Uterus (tissue), 4 donors: Measurements from ENCODE around the gene RAB29. TPM values are rescaled to one million over a fixed set of nuclear protein-coding genes. Genes with fewer than 3 reads are reported as not detected.

Experiments
- DNase-seq, 2 donors: peaks; one replicate each; pipeline ENCODE4 v3.0.0-alpha.2; 2019 to 2020
- H3K27ac ChIP-seq, 2 donors: fragments of 200-600 bp; sonication (generic); 1 replicate in 1 of 2; 2 replicates in 1 of 2; pipeline ENCODE4 v1.5.1; 2016 to 2018
- H3K27me3 ChIP-seq, 2 donors: fragments of 200-600 bp; sonication (generic); one replicate each; pipeline ENCODE4 v1.5.1; 2018 to 2019; ENCODE audit warnings: control low read depth in 1 of 2
- H3K36me3 ChIP-seq, 2 donors: fragments of 200-600 bp; sonication (generic); one replicate each; pipeline ENCODE4 v1.5.1; 2019; ENCODE audit warnings: control low read depth in 1 of 2
- H3K4me1 ChIP-seq, 2 donors: fragments of 200-600 bp; sonication (generic); one replicate each; pipeline ENCODE4 v1.5.1; 2018 to 2019; ENCODE audit warnings: control low read depth in 1 of 2
- H3K4me3 ChIP-seq, 2 donors: fragments of 200-600 bp; sonication (generic); 1 replicate in 1 of 2; 2 replicates in 1 of 2; pipeline ENCODE4 v1.5.1; 2018 to 2019; ENCODE audit warnings: mild to moderate bottlenecking in 1 of 2
- H3K9me3 ChIP-seq, 2 donors: fragments of 200-600 bp; sonication (generic); one replicate each; pipeline ENCODE4 v1.5.1; 2019; ENCODE audit warnings: control low read depth in 1 of 2
- POLR2A ChIP-seq, 2 donors: fragments of 450-650 bp; IDR thresholded peaks; one replicate each; pipeline ENCODE4 v1.6.1; 2016; ENCODE audit warnings: antibody characterized with exemption in 2 of 2, mild to moderate bottlenecking in 1 of 2, moderate library complexity in 1 of 2
- intact Hi-C: fragments of 100-400 bp; cut with DNase I; formaldehyde crosslinking; loops from one replicate; pipeline ENCODE4 v1.15.1; 2023; ENCODE audit warnings: low total_unique reads
- total RNA-seq, 4 donors: library from RNA; depleted of rRNA in 3 of 4; stranded (reverse); fragments of >200 nt in 3 of 4; gene quantifications; one replicate each; pipeline versions ENCODE4 v1.1.0 to v1.2.4, GENCODE V29; 2014 to 2023
- TF ChIP-seq, protein P1 (sequence below), 4 experiments: fragments of 200-600 bp in 2 of 4; fragments of 450-650 bp in 2 of 4; sonication (generic) in 2 of 4; IDR thresholded peaks; one replicate each; pipeline ENCODE4 v1.5.1; 2016 to 2019; ENCODE audit warnings: antibody characterized with exemption in 4 of 4, mild to moderate bottlenecking in 2 of 4, moderate library complexity in 1 of 4
- donor health status: DM: yes; HTN: yes; CAD: no.

Gene RAB29
- total RNA-seq, 4 donors from 2014 or later: 6.8 to 27.9 (median 12.1) TPM

DNA sequence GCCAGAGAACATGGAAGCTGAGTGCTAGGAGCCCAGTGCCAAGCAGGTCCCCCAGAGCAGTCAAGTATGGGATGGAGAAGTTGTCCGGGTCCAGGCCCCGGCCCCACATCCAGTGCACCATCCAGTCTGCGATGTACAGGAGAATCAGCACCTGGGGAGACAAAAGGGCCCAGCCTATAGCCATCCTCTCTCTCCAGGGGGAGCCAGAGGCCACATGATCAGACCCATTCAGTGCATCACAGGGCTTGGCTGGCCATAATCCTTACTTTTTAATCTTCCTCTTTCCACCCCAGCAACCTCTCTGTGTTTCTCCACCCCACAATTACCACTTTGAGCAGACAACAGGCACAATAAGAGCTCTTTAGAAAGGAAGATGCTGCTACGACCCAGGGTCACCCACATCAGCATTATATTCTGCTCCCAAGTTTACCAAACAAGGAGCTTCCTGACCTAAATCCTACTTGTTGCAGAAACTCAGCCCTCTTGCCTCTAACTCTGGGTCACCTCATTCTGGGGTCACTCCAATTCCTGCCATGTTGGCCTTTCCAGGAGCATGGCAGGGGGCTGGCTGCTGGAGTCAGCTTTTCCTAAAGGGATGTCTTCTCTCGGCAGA lies 16.4 kb upstream of the RAB29 start:
- no peak for TF ChIP-seq POLR2A (IDR thresholded peaks at IDR 0.05)
- TF ChIP-seq, protein P1, sequence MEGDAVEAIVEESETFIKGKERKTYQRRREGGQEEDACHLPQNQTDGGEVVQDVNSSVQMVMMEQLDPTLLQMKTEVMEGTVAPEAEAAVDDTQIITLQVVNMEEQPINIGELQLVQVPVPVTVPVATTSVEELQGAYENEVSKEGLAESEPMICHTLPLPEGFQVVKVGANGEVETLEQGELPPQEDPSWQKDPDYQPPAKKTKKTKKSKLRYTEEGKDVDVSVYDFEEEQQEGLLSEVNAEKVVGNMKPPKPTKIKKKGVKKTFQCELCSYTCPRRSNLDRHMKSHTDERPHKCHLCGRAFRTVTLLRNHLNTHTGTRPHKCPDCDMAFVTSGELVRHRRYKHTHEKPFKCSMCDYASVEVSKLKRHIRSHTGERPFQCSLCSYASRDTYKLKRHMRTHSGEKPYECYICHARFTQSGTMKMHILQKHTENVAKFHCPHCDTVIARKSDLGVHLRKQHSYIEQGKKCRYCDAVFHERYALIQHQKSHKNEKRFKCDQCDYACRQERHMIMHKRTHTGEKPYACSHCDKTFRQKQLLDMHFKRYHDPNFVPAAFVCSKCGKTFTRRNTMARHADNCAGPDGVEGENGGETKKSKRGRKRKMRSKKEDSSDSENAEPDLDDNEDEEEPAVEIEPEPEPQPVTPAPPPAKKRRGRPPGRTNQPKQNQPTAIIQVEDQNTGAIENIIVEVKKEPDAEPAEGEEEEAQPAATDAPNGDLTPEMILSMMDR (IDR thresholded peaks at IDR 0.05): peak; percentile 62 to 84 (median 78)
- Histone ChIP-seq H3K4me1 (no peaks in the 10 kb centered on the region), H3K9me3 (no peaks in the 10 kb centered on the region), H3K4me3 (no peak overlapping the region), H3K27ac (no peak overlapping the region), H3K36me3 (no peaks in the 10 kb centered on the region), H3K27me3 (no peaks in the 10 kb centered on the region)
- intact Hi-C loops: loop anchor here (5.0 to 10.0 kb wide), 2 partner anchors 186 to 313 kb away; no protein-coding TSS in a partner anchor
- DNase-seq: peak; percentile 63 to 65

DNA sequence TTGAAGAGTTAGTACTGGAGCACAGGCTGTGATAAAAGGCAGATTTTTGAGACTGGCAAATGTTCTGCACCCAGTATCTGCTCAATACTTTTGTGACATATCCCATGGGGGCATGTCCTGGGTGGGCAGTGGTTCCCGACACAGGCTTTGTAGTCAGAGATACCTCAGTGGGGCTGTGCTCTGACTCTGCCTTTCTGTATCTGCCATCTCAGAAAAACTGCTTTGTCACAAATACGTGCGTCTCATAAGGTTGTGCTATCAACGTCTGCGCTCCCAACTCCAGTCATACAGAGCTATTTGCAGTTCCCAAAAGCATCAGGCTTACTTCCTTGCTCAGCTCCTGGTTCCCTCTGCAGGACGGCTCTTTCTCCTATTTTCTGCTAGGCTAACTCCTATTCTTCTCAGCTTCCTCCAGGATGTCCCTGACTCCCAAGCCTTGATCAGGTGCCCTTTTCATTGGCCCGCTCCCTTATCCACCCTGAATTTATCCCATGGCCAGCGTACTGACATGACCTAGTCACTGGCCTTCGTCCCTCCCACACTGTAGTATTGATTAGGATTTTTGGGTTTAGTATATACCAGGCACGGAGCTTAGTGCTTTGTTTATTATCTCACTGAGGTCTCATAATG lies 12.1 kb upstream of the RAB29 start:
- H3K4me3 ChIP-seq: no peak overlapping the region
- no peaks in the 10 kb centered on the region for H3K27me3 ChIP-seq
- TF ChIP-seq, protein P1 (IDR thresholded peaks at IDR 0.05): no peak
- TF ChIP-seq POLR2A (IDR thresholded peaks at IDR 0.05): no peak
- no peaks in the 10 kb centered on the region for H3K9me3 ChIP-seq
- intact Hi-C loops: no loop called here
- no peaks in the 10 kb centered on the region for H3K36me3 ChIP-seq
- no peaks in the 10 kb centered on the region for H3K4me1 ChIP-seq
- no peak overlapping the region for H3K27ac ChIP-seq
- no peak for DNase-seq

DNA sequence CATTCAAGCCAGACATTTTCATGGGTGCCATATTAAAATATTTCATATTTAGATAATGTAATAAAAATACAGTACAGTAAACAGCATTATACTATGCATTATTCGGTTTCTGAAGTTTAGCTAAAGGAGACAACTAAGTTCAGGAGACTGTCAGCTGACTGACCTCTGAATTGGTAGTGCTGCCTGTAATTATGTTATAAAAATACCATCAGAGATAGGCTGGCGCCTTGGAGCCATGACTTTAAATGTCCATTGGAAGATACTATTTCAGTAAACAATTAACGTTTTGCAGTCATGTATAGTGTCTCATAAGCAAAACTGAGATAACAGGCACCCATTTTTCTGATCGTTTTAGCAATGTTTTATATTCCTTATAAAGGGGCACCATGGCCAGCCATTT lies 11.3 kb upstream of the RAB29 start:
- no peak overlapping the region for H3K27ac ChIP-seq
- H3K9me3 ChIP-seq: no peaks in the 10 kb centered on the region
- H3K36me3 ChIP-seq: no peaks in the 10 kb centered on the region
- H3K27me3 ChIP-seq: no peaks in the 10 kb centered on the region
- no peaks in the 10 kb centered on the region for H3K4me1 ChIP-seq
- TF ChIP-seq, protein P1 (IDR thresholded peaks at IDR 0.05): no peak
- TF ChIP-seq POLR2A (IDR thresholded peaks at IDR 0.05): no peak
- intact Hi-C loops: no loop called here
- no peak overlapping the region for H3K4me3 ChIP-seq
- DNase-seq: no peak

DNA sequence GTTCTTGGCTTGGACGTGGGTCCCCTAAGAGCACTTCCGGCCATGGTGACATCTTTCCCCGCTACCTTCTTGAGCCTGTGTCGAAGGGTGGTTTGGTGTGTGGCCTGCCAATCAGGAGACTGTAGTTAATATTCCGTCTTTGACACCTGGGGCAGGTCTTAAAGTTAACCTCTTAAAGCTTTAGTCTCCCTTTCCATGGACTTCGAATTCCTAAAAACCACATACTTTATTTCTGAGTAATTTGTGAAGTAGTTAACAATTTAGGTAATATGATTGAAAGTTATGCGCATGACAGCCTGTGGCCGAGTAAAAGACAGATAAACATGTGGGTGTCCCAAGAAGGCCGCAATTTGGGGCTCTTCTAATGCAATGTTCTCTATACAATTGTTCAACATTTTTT lies 10.2 kb upstream of the RAB29 start:
- no peak for TF ChIP-seq POLR2A (IDR thresholded peaks at IDR 0.05)
- TF ChIP-seq, protein P1 (IDR thresholded peaks at IDR 0.05): no peak
- H3K9me3 ChIP-seq: no peaks in the 10 kb centered on the region
- no peaks in the 10 kb centered on the region for H3K36me3 ChIP-seq
- intact Hi-C loops: no loop called here
- DNase-seq: no peak
- no peak overlapping the region for H3K27ac ChIP-seq
- H3K27me3 ChIP-seq: no peaks in the 10 kb centered on the region
- H3K4me3 ChIP-seq: no peak overlapping the region
- H3K4me1 ChIP-seq: no peaks in the 10 kb centered on the region

DNA sequence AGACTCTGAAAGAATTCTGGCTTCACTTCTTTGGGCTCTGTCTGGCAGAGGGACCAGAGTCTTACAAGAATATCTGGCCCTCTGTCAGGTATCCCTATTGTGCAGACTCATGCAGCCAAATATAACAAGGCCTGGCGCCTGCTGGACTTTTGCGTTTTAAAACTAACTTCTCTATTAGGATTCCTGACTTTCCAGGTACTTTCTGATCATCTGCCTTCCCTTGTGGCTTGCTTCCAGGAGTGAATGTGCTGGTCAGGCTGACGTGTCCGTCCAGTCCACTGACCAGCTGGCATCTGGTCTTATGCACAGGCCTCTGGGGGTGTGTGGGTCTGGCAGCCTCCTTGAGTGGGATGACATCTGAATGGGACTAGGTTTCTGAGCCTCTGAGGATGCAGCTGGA lies 8.6 kb upstream of the RAB29 start:
- H3K27ac ChIP-seq: no peak overlapping the region
- DNase-seq: no peak
- H3K27me3 ChIP-seq: no peaks in the 10 kb centered on the region
- TF ChIP-seq POLR2A (IDR thresholded peaks at IDR 0.05): no peak
- TF ChIP-seq, protein P1 (IDR thresholded peaks at IDR 0.05): no peak
- H3K36me3 ChIP-seq: no peaks in the 10 kb centered on the region
- H3K4me1 ChIP-seq: no peaks in the 10 kb centered on the region
- H3K9me3 ChIP-seq: no peaks in the 10 kb centered on the region
- intact Hi-C loops: no loop called here
- no peak overlapping the region for H3K4me3 ChIP-seq
